OCI-LY7 (cell line): ENCODE measurements around the gene PEAK3. TPM values are rescaled to one million over a fixed set of nuclear protein-coding genes. Genes with fewer than 3 reads are reported as not detected.

Experiments
- BruUV-seq: library from RNA; stranded (reverse); fragments of 400-500 nt; replicated peaks from 2 replicates; lab custom pipeline; 2021; lab: Mats Ljungman, UMichigan
- CTCF ChIA-PET: fragments of 300-600 bp; sonication (Branson Sonifier 250); formaldehyde crosslinking; loops from one replicate; lab custom pipeline; 2022; ENCODE audit warnings: antibody characterized with exemption; ENCODE audit not compliant: unreplicated experiment; lab: Charles Lee
- POLR2A ChIA-PET: fragments of 300-600 bp; sonication (Branson Sonifier 250); formaldehyde crosslinking; loops from one replicate; lab custom pipeline; 2022; ENCODE audit warnings: antibody characterized with exemption; lab: Charles Lee
- DNase-seq: peaks from one replicate; pipeline ENCODE4 v3.0.0-alpha.2; 2015; ENCODE audit warnings: low spot score
- H2AFZ ChIP-seq: fragments of 200-600 bp; sonication (generic), shearing (Covaris generic); 2 replicates; pipeline ENCODE4 v1.6.1; 2014; ENCODE audit warnings: mild to moderate bottlenecking, antibody characterized with exemption, low read length, moderate library complexity
- H3K27ac ChIP-seq: fragments of 200-600 bp; sonication (generic); 2 replicates; pipeline ENCODE4 v1.5.1; 2014; ENCODE audit warnings: mixed run types, low read depth, mild to moderate bottlenecking, moderate library complexity, low read length, inconsistent platforms; ENCODE audit not compliant: poor library complexity, severe bottlenecking
- H3K36me3 ChIP-seq: fragments of 200-600 bp; sonication (generic); 2 replicates; pipeline ENCODE4 v1.6.1; 2014; ENCODE audit warnings: mild to moderate bottlenecking, antibody characterized with exemption, low read length, moderate library complexity, mixed read lengths; ENCODE audit not compliant: insufficient read depth
- H3K4me1 ChIP-seq: fragments of 200-600 bp; sonication (generic); 2 replicates; pipeline ENCODE4 v1.5.1; 2014; ENCODE audit warnings: mild to moderate bottlenecking, low read length; ENCODE audit not compliant: insufficient read depth, poor library complexity, severe bottlenecking
- H3K4me2 ChIP-seq: fragments of 200-600 bp; sonication (generic); 2 replicates; pipeline ENCODE4 v1.6.1; 2014; ENCODE audit warnings: mild to moderate bottlenecking, low read length
- H3K4me3 ChIP-seq: fragments of 200-600 bp; sonication (generic); 2 replicates; pipeline ENCODE4 v1.5.1; 2014; ENCODE audit warnings: mild to moderate bottlenecking, low read depth, low read length; ENCODE audit not compliant: poor library complexity, severe bottlenecking
- H3K79me2 ChIP-seq: fragments of 200-600 bp; sonication (generic); 2 replicates; pipeline ENCODE4 v1.6.1; 2016; ENCODE audit warnings: low read depth, mild to moderate bottlenecking, low read length, moderate library complexity, mixed read lengths; ENCODE audit not compliant: insufficient read depth
- H3K9me2 ChIP-seq: fragments of 200-600 bp; sonication (generic); 2 replicates; pipeline ENCODE4 v1.6.1; 2016; ENCODE audit warnings: mild to moderate bottlenecking, low read length, mixed read lengths; ENCODE audit not compliant: insufficient read depth
- H3K9me3 ChIP-seq: fragments of 200-600 bp; sonication (generic); 2 replicates; pipeline ENCODE4 v1.6.1; 2014; ENCODE audit warnings: mild to moderate bottlenecking, mixed run types, low read length, mixed read lengths
- H4K20me1 ChIP-seq: fragments of 200-600 bp; sonication (generic); 2 replicates; pipeline ENCODE4 v1.6.1; 2014; ENCODE audit warnings: mild to moderate bottlenecking, antibody characterized with exemption, low read length, moderate library complexity, mixed read lengths; ENCODE audit not compliant: insufficient read depth
- CTCF ChIP-seq: fragments of 200-600 bp; sonication (generic); conservative IDR thresholded peaks from 2 replicates; pipeline ENCODE4 v1.5.1; 2014; ENCODE audit warnings: mild to moderate bottlenecking, antibody characterized with exemption, low read length, moderate library complexity, mixed read lengths
- EZH2phosphoT487 ChIP-seq: fragments of 200-600 bp; sonication (generic); IDR thresholded peaks from 2 replicates; pipeline ENCODE4 v1.6.1; 2018; ENCODE audit warnings: low read depth, borderline replicate concordance, mild to moderate bottlenecking, mixed run types, antibody characterized with exemption, low read length, moderate library complexity, mixed read lengths
- intact Hi-C: fragments of 100-400 bp; cut with micrococcal nuclease; formaldehyde crosslinking; loops from one replicate; pipeline ENCODE4 v1.10.0; 2022; ENCODE audit not compliant: unreplicated experiment
- total RNA-seq, 2 experiments: library from RNA; depleted of rRNA in 1 of 2; stranded (reverse); fragments of >200 nt in 1 of 2; shearing (Covaris generic) in 1 of 2; gene quantifications; 2 replicates each; pipeline ENCODE4 v1.2.3, GENCODE V29; 2014 to 2022

Gene PEAK3
- total RNA-seq, 2 experiments from 2014 or later, result not detected

GRCh38 chr19:2239173-2239572 lies 42.8 kb downstream of the PEAK3 start:
- no TSS peak for BruUV-seq
- DNase-seq, result peak; percentile 42
- Histone ChIP-seq H3K4me3 (peak overlapping the region; percentile 96), H3K36me3 (peaks cover 81% of the 10 kb centered on the region), H2AFZ (no peak overlapping the region), H3K4me2 (peak overlapping the region; percentile 91), H4K20me1 (peaks cover 53% of the 10 kb centered on the region), H3K79me2 (peaks cover 87% of the 10 kb centered on the region), H3K27ac (peak overlapping the region; percentile 75), H3K4me1 (peaks cover 48% of the 10 kb centered on the region), H3K9me3 (no peaks in the 10 kb centered on the region), H3K9me2 (no peaks in the 10 kb centered on the region)
- TF ChIP-seq EZH2phosphoT487 (no peak), CTCF (no peak)
- intact Hi-C loops, result loop anchor here (5.0 kb wide), 1 partner anchor 373 kb away; no protein-coding TSS in a partner anchor
- ChIA-PET POLR2A (interaction anchor here (0.6 to 1.2 kb wide), 7 partner anchors 17 to 291 kb away, joined by 3 to 5 read pairs (median 3); partner anchors contain the start of gene JSRP1), CTCF (interaction anchor here (0.8 kb wide), 1 partner anchor 21 kb away, joined by 3 read pairs; no protein-coding TSS in a partner anchor)

GRCh38 chr19:2237869-2238153 lies 44.2 kb downstream of the PEAK3 start:
- BruUV-seq, result no TSS peak

More at GRCh38 chr19:2237869-2238153, 44.2 kb downstream of the PEAK3 start:
- no peak for DNase-seq
- H3K4me1 ChIP-seq, result peaks cover 62% of the 10 kb centered on the region
- peak overlapping the region; percentile 91 for H3K4me2 ChIP-seq
- peaks cover 53% of the 10 kb centered on the region for H4K20me1 ChIP-seq
- peak overlapping the region; percentile 96 for H3K4me3 ChIP-seq
- H3K9me2 ChIP-seq, result no peaks in the 10 kb centered on the region
- intact Hi-C loops, result loop anchor here (2.0 to 5.0 kb wide), 2 partner anchors 87 to 374 kb away; partner anchors contain the start of gene AP3D1
- peaks cover 85% of the 10 kb centered on the region for H3K79me2 ChIP-seq
- ChIA-PET CTCF (interaction anchor here (0.5 kb wide), 1 partner anchor 77 kb away, joined by 5 read pairs; no protein-coding TSS in a partner anchor), POLR2A (interaction anchor here (0.5 to 1.2 kb wide), 5 partner anchors 15 to 443 kb away, joined by 3 to 5 read pairs (median 4); no protein-coding TSS in a partner anchor)
- peaks cover 81% of the 10 kb centered on the region for H3K36me3 ChIP-seq
- no peaks in the 10 kb centered on the region for H3K9me3 ChIP-seq
- no peak for TF ChIP-seq EZH2phosphoT487
- TF ChIP-seq CTCF, result no peak
- peak overlapping the region; percentile 75 for H3K27ac ChIP-seq
- no peak overlapping the region for H2AFZ ChIP-seq
